Smooth muscle cell (in vitro differentiated cells): ENCODE results near the gene SLC25A21. TPM values are rescaled to one million over a fixed set of nuclear protein-coding genes. Genes with fewer than 3 reads are reported as not detected.

Experiments used
- DNase-seq: peaks from one replicate; lab custom pipeline; 2025; ENCODE audit not compliant: unreplicated experiment; lab: John Stamatoyannopoulos, UW
- H2AFZ ChIP-seq: fragments of 200-600 bp; sonication (generic); 2 replicates; pipeline ENCODE4 v1.6.0; 2016; ENCODE audit warnings: antibody characterized with exemption, low read depth, mild to moderate bottlenecking
- H3F3A ChIP-seq: fragments of 200-600 bp; sonication (generic); 2 replicates; pipeline ENCODE4 v1.6.0; 2017; ENCODE audit warnings: antibody characterized with exemption, low read depth
- H3K27ac ChIP-seq: fragments of 200-600 bp; sonication (generic); 2 replicates; pipeline ENCODE4 v1.5.1; 2016; ENCODE audit warnings: low read depth, mild to moderate bottlenecking
- H3K27me3 ChIP-seq: fragments of 200-600 bp; sonication (generic); 2 replicates; pipeline ENCODE4 v1.6.1; 2016; ENCODE audit warnings: low read depth, mild to moderate bottlenecking
- H3K36me3 ChIP-seq: fragments of 200-600 bp; sonication (generic); 2 replicates; pipeline ENCODE4 v1.5.1; 2016; ENCODE audit warnings: low read depth
- H3K4me1 ChIP-seq: fragments of 200-600 bp; sonication (generic); 2 replicates; pipeline ENCODE4 v1.5.1; 2016; ENCODE audit warnings: low read depth
- H3K4me2 ChIP-seq: fragments of 200-600 bp; sonication (generic); 2 replicates; pipeline ENCODE4 v1.6.0; 2016; ENCODE audit warnings: mild to moderate bottlenecking
- H3K4me3 ChIP-seq: fragments of 200-600 bp; sonication (generic); 2 replicates; pipeline ENCODE4 v1.5.1; 2016; ENCODE audit warnings: mild to moderate bottlenecking
- H3K79me2 ChIP-seq: fragments of 200-600 bp; sonication (generic); 2 replicates; pipeline ENCODE4 v1.6.0; 2016; ENCODE audit warnings: low read depth, mild to moderate bottlenecking
- H3K9ac ChIP-seq: fragments of 200-600 bp; sonication (generic); 2 replicates; pipeline ENCODE4 v1.6.0; 2016; ENCODE audit warnings: low read depth
- H3K9me3 ChIP-seq: fragments of 200-600 bp; sonication (generic); replicated peaks from 2 replicates; pipeline ENCODE4 v1.5.1; 2016; ENCODE audit warnings: low read depth
- H4K20me1 ChIP-seq: fragments of 200-600 bp; sonication (generic); 2 replicates; pipeline ENCODE4 v1.6.0; 2016; ENCODE audit warnings: low read depth
- CTCF ChIP-seq: fragments of 200-600 bp; sonication (generic); IDR thresholded peaks from 2 replicates; pipeline ENCODE4 v1.5.1; 2017; ENCODE audit warnings: borderline replicate concordance, mild to moderate bottlenecking, antibody characterized with exemption; ENCODE audit not compliant: insufficient read depth, poor library complexity, severe bottlenecking
- WGBS: methylation state at CpG from one replicate; pipeline ENCODE4 v1.1.7; 2016; ENCODE audit warnings: low lambda C conversion rate; 5-methylcytosine and 5-hydroxymethylcytosine counted together
- polyA plus RNA-seq: library from polyadenylated mRNA; unstranded; fragments of >200 nt; fragmentation: Nextera tagmentation; extraction: Ambion mirVana; gene quantifications from 2 replicates; pipeline ENCODE4 v1.2.1, GENCODE V29; 2016
- total RNA-seq: library from RNA; depleted of rRNA; stranded (reverse); fragments of >200 nt; gene quantifications from 2 replicates; pipeline ENCODE4 v1.2.3, GENCODE V29; 2014

SLC25A21 gene
- total and polyA plus RNA-seq, 2 experiments from 2014 or later: 1.1 TPM; not detected in 1

GRCh38 chr14:36955967-36956366, 216.4 kb downstream of the SLC25A21 start:
- no peak overlapping the region for H2AFZ ChIP-seq
- no peak for DNase-seq
- no peak overlapping the region for H3K27ac ChIP-seq
- H3K79me2 ChIP-seq: no peaks in the 10 kb centered on the region
- WGBS: 86% methylated on average over 7 of the region's 7 CpGs
- H3F3A ChIP-seq: no peaks in the 10 kb centered on the region
- no peaks in the 10 kb centered on the region for H4K20me1 ChIP-seq
- no peaks in the 10 kb centered on the region for H3K36me3 ChIP-seq
- H3K9ac ChIP-seq: no peak overlapping the region
- H3K4me1 ChIP-seq: no peaks in the 10 kb centered on the region
- no peak for TF ChIP-seq CTCF
- H3K27me3 ChIP-seq: no peaks in the 10 kb centered on the region
- no peaks in the 10 kb centered on the region for H3K9me3 ChIP-seq
- no peak overlapping the region for H3K4me3 ChIP-seq
- H3K4me2 ChIP-seq: no peak overlapping the region

- Histone ChIP-seq H3K27me3 (no peaks in the 10 kb centered on the region), H3K27ac (no peak overlapping the region), H3F3A (no peaks in the 10 kb centered on the region), H3K4me3 (no peak overlapping the region), H3K9me3 (no peaks in the 10 kb centered on the region), H3K4me2 (no peak overlapping the region), H3K9ac (no peak overlapping the region), H3K36me3 (no peaks in the 10 kb centered on the region), H2AFZ (no peak overlapping the region), H3K4me1 (no peaks in the 10 kb centered on the region), H4K20me1 (no peaks in the 10 kb centered on the region), H3K79me2 (no peaks in the 10 kb centered on the region)
- DNase-seq: no peak
- no peak for TF ChIP-seq CTCF
These were observed 217.0 kb downstream of the SLC25A21 start for GRCh38 chr14:36955376-36955775.

- Histone ChIP-seq H3F3A (no peaks in the 10 kb centered on the region), H3K27ac (peak overlapping the region; percentile 38), H3K9me3 (no peaks in the 10 kb centered on the region), H3K4me3 (no peak overlapping the region), H3K27me3 (no peaks in the 10 kb centered on the region), H3K79me2 (no peaks in the 10 kb centered on the region), H3K4me2 (no peak overlapping the region), H2AFZ (no peak overlapping the region), H3K36me3 (no peaks in the 10 kb centered on the region), H4K20me1 (no peaks in the 10 kb centered on the region), H3K4me1 (no peaks in the 10 kb centered on the region), H3K9ac (no peak overlapping the region)
- WGBS: 60% methylated on average over 3 of the region's 3 CpGs
- TF ChIP-seq CTCF: no peak
- DNase-seq: no peak
These were observed 219.7 kb downstream of the SLC25A21 start for GRCh38 chr14:36952689-36953088.

GRCh38 chr14:36951380-36951911, 221.0 kb downstream of the SLC25A21 start:
- Histone ChIP-seq H3K36me3 (no peaks in the 10 kb centered on the region), H3K27me3 (peaks cover 9% of the 10 kb centered on the region), H3F3A (no peaks in the 10 kb centered on the region), H4K20me1 (no peaks in the 10 kb centered on the region), H3K4me2 (no peak overlapping the region), H3K4me3 (no peak overlapping the region), H3K27ac (no peak overlapping the region), H3K9ac (no peak overlapping the region), H3K4me1 (no peaks in the 10 kb centered on the region), H3K9me3 (no peaks in the 10 kb centered on the region), H2AFZ (no peak overlapping the region), H3K79me2 (no peaks in the 10 kb centered on the region)
- no peak for TF ChIP-seq CTCF
- 70% methylated on average over 2 of the region's 2 CpGs for WGBS
- DNase-seq: no peak
